ENCODE data around the gene LCMT1.

Gene LCMT1

DNA sequence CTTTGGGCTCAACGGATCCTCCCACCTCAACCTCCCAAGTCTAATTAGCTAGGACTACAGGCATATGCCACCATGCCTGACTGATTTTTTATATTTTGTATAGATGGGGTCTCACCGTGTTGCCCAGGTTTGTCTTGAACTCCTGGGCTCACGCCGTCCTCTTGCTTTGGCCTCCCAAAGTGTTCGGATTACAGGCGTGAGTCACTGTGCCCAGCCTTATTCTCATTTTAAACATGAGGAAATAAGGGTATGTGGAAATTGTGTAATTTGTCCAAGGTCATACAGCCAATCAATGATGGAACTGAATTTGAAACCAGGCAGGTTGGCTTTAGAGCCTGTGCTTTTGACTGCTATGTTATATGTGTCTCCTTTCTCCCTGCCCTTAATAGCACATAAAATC lies 77.8 kb downstream of the LCMT1 start:
- Histone ChIP-seq H3K4ac (ENCODE audit: low read depth, low read length) (no peak overlapping the region), H3K4me2 (ENCODE audit: low read length) (no peak overlapping the region), H3K23ac (ENCODE audit: low read length) (no peak overlapping the region), H3K18ac (ENCODE audit: low read length) (no peak overlapping the region), H3K14ac (ENCODE audit: low read length) (no peak overlapping the region), H3K27me3 (ENCODE audit: insufficient read depth, low read length) (no peaks in the 10 kb centered on the region), H3K36me3 (ENCODE audit: control insufficient read depth in 1 of 2, insufficient read depth in 2 of 2, low read length in 2 of 2) (no peaks in the 10 kb centered on the region), H3K79me2 (ENCODE audit: control insufficient read depth, insufficient read depth, low read length, poor library complexity) (no peaks in the 10 kb centered on the region), H4K91ac (ENCODE audit: low read depth, low read length) (no peak overlapping the region), H2AFZ (ENCODE audit: insufficient read depth, low read length, poor library complexity) (no peak overlapping the region), H2BK120ac (ENCODE audit: insufficient read depth, low read length, poor library complexity) (no peak overlapping the region), H4K8ac (ENCODE audit: low read depth, low read length) (no peak overlapping the region), H4K12ac (ENCODE audit: low read depth, low read length) (no peak overlapping the region), H3K4me1 (ENCODE audit: control insufficient read depth in 1 of 2, insufficient read depth in 2 of 2, low read length in 2 of 2) (peaks cover 0 to 3% of the 10 kb centered on the region in 2 experiments), H3K9me3 (ENCODE audit: insufficient read depth, low read depth, low read length) (no peaks in the 10 kb centered on the region), H2AK5ac (ENCODE audit: low read length) (no peak overlapping the region), H3K9ac (ENCODE audit: low read length) (no peak overlapping the region), H3K4me3 (ENCODE audit: low read depth, low read length) (no peak overlapping the region), H2BK12ac (ENCODE audit: low read length) (no peak overlapping the region), H2BK5ac (ENCODE audit: low read depth, low read length, poor library complexity) (no peak overlapping the region), H3K27ac (ENCODE audit: low read depth, low read length) (no peak overlapping the region), H3K79me1 (ENCODE audit: low read length) (no peaks in the 10 kb centered on the region)
- WGBS (ENCODE audit: extremely low coverage, insufficient coverage, insufficient read length): no CpG with 5 or more reads among the region's 6 CpGs
- DNase-seq: peak; percentile 41 to 78

DNA sequence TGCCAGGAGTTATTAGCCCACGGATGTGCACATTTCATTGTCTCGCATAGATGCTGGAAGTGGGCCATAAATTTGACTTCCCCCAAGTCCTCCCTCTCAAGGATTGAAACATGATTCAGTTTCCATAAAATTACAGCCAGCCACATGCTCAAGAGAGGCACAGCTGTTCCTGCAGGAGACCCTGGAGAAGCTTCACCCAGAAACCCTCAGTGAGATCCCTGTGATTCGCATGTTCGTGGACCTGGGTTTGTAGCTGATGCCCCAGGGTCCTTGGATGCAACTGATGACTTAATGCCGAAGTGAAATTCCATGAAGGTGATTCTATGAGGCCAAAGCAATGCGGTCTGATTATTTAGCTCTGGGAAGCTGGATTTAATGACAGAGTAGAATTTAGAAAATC lies 80.6 kb downstream of the LCMT1 start:
- no peak overlapping the region for H2BK5ac ChIP-seq (ENCODE audit: low read depth, low read length, poor library complexity)
- no peak overlapping the region for H3K4me2 ChIP-seq (ENCODE audit: low read length)
- H3K9ac ChIP-seq (ENCODE audit: low read length): no peak overlapping the region
- H2BK12ac ChIP-seq (ENCODE audit: low read length): no peak overlapping the region
- peak overlapping the region; percentile 24 for H4K91ac ChIP-seq (ENCODE audit: low read depth, low read length)
- no peak overlapping the region for H3K4me3 ChIP-seq (ENCODE audit: low read depth, low read length)
- whole genome bisulfite sequencing (ENCODE audit: extremely low coverage, insufficient coverage, insufficient read length): no CpG with 5 or more reads among the region's 6 CpGs
- no peak overlapping the region for H3K23ac ChIP-seq (ENCODE audit: low read length)
- peak overlapping the region; percentile 60 for H2BK120ac ChIP-seq (ENCODE audit: insufficient read depth, low read length, poor library complexity)
- H2AFZ ChIP-seq (ENCODE audit: insufficient read depth, low read length, poor library complexity): no peak overlapping the region
- no peak overlapping the region for H3K27ac ChIP-seq (ENCODE audit: low read depth, low read length)
- H2AK5ac ChIP-seq (ENCODE audit: low read length): no peak overlapping the region
- H3K9me3 ChIP-seq (ENCODE audit: insufficient read depth, low read depth, low read length): no peaks in the 10 kb centered on the region
- H3K36me3 ChIP-seq (ENCODE audit: control insufficient read depth in 1 of 2, insufficient read depth in 2 of 2, low read length in 2 of 2): no peaks in the 10 kb centered on the region
- peaks cover 3 to 6% of the 10 kb centered on the region in 2 experiments for H3K4me1 ChIP-seq (ENCODE audit: control insufficient read depth in 1 of 2, insufficient read depth in 2 of 2, low read length in 2 of 2)
- H4K12ac ChIP-seq (ENCODE audit: low read depth, low read length): no peak overlapping the region
- peak; percentile 79 to 93 for DNase-seq
- H4K8ac ChIP-seq (ENCODE audit: low read depth, low read length): no peak overlapping the region
- H3K79me1 ChIP-seq (ENCODE audit: low read length): peaks cover 8% of the 10 kb centered on the region
- H3K4ac ChIP-seq (ENCODE audit: low read depth, low read length): no peak overlapping the region
- no peak overlapping the region for H3K14ac ChIP-seq (ENCODE audit: low read length)
- no peaks in the 10 kb centered on the region for H3K79me2 ChIP-seq (ENCODE audit: control insufficient read depth, insufficient read depth, low read length, poor library complexity)
- no peaks in the 10 kb centered on the region for H3K27me3 ChIP-seq (ENCODE audit: insufficient read depth, low read length)
- no peak overlapping the region for H3K18ac ChIP-seq (ENCODE audit: low read length)

GRCh38 chr16:25194273-25194878 lies 82.8 kb downstream of the LCMT1 start:
- no peak overlapping the region for H2AK5ac ChIP-seq (ENCODE audit: low read length)
- no peak overlapping the region for H3K14ac ChIP-seq (ENCODE audit: low read length)
- H3K79me1 ChIP-seq (ENCODE audit: low read length): peaks cover 8% of the 10 kb centered on the region
- no peak overlapping the region for H3K18ac ChIP-seq (ENCODE audit: low read length)
- peaks cover 3 to 6% of the 10 kb centered on the region in 2 experiments for H3K4me1 ChIP-seq (ENCODE audit: control insufficient read depth in 1 of 2, insufficient read depth in 2 of 2, low read length in 2 of 2)
- WGBS (ENCODE audit: extremely low coverage, insufficient coverage, insufficient read length): no CpG with 5 or more reads among the region's 7 CpGs
- no peaks in the 10 kb centered on the region for H3K79me2 ChIP-seq (ENCODE audit: control insufficient read depth, insufficient read depth, low read length, poor library complexity)
- DNase-seq: no peak
- H3K23ac ChIP-seq (ENCODE audit: low read length): no peak overlapping the region
- no peaks in the 10 kb centered on the region for H3K9me3 ChIP-seq (ENCODE audit: insufficient read depth, low read depth, low read length)
- H3K27ac ChIP-seq (ENCODE audit: low read depth, low read length): peak overlapping the region; percentile 69
- H2BK120ac ChIP-seq (ENCODE audit: insufficient read depth, low read length, poor library complexity): peak overlapping the region; percentile 4
- peak overlapping the region; percentile 21 for H2BK5ac ChIP-seq (ENCODE audit: low read depth, low read length, poor library complexity)
- no peak overlapping the region for H3K4me3 ChIP-seq (ENCODE audit: low read depth, low read length)
- H3K27me3 ChIP-seq (ENCODE audit: insufficient read depth, low read length): no peaks in the 10 kb centered on the region
- no peaks in the 10 kb centered on the region for H3K36me3 ChIP-seq (ENCODE audit: control insufficient read depth in 1 of 2, insufficient read depth in 2 of 2, low read length in 2 of 2)
- H2BK12ac ChIP-seq (ENCODE audit: low read length): peak overlapping the region; percentile 89
- H3K4ac ChIP-seq (ENCODE audit: low read depth, low read length): no peak overlapping the region
- H4K8ac ChIP-seq (ENCODE audit: low read depth, low read length): peak overlapping the region; percentile 4
- peak overlapping the region; percentile 39 for H4K91ac ChIP-seq (ENCODE audit: low read depth, low read length)
- H4K12ac ChIP-seq (ENCODE audit: low read depth, low read length): no peak overlapping the region
- H3K9ac ChIP-seq (ENCODE audit: low read length): no peak overlapping the region
- H2AFZ ChIP-seq (ENCODE audit: insufficient read depth, low read length, poor library complexity): no peak overlapping the region
- peak overlapping the region; percentile 36 for H3K4me2 ChIP-seq (ENCODE audit: low read length)

GRCh38 chr16:25198021-25198420 lies 86.5 kb downstream of the LCMT1 start:
- Histone ChIP-seq H3K4ac (ENCODE audit: low read depth, low read length) (no peak overlapping the region), H4K8ac (ENCODE audit: low read depth, low read length) (no peak overlapping the region), H3K14ac (ENCODE audit: low read length) (no peak overlapping the region), H3K4me2 (ENCODE audit: low read length) (no peak overlapping the region), H4K12ac (ENCODE audit: low read depth, low read length) (no peak overlapping the region), H2AFZ (ENCODE audit: insufficient read depth, low read length, poor library complexity) (no peak overlapping the region), H3K27me3 (ENCODE audit: insufficient read depth, low read length) (no peaks in the 10 kb centered on the region), H3K79me2 (ENCODE audit: control insufficient read depth, insufficient read depth, low read length, poor library complexity) (no peaks in the 10 kb centered on the region), H3K18ac (ENCODE audit: low read length) (no peak overlapping the region), H3K4me1 (ENCODE audit: control insufficient read depth in 1 of 2, insufficient read depth in 2 of 2, low read length in 2 of 2) (peaks cover 3 to 6% of the 10 kb centered on the region in 2 experiments), H3K79me1 (ENCODE audit: low read length) (peaks cover 8% of the 10 kb centered on the region), H3K4me3 (ENCODE audit: low read depth, low read length) (no peak overlapping the region), H2BK12ac (ENCODE audit: low read length) (no peak overlapping the region), H3K23ac (ENCODE audit: low read length) (no peak overlapping the region), H3K9ac (ENCODE audit: low read length) (no peak overlapping the region), H4K91ac (ENCODE audit: low read depth, low read length) (no peak overlapping the region), H2BK120ac (ENCODE audit: insufficient read depth, low read length, poor library complexity) (no peak overlapping the region), H2BK5ac (ENCODE audit: low read depth, low read length, poor library complexity) (no peak overlapping the region), H3K36me3 (ENCODE audit: control insufficient read depth in 1 of 2, insufficient read depth in 2 of 2, low read length in 2 of 2) (no peaks in the 10 kb centered on the region), H2AK5ac (ENCODE audit: low read length) (no peak overlapping the region), H3K9me3 (ENCODE audit: insufficient read depth, low read depth, low read length) (no peaks in the 10 kb centered on the region), H3K27ac (ENCODE audit: low read depth, low read length) (no peak overlapping the region)
- WGBS (ENCODE audit: extremely low coverage, insufficient coverage, insufficient read length): no CpG with 5 or more reads among the region's 4 CpGs
- DNase-seq: no peak

All from trophoblast cell (in vitro differentiated cells and primary cell).